Limb (tissue), 2 donors: ENCODE results near the gene CACNA2D3.

Source experiments
- DNase-seq, 2 donors: peaks; one replicate each; pipeline ENCODE4 v3.0.0-alpha.2; 2016; ENCODE audit errors: extremely low spot score in 2 of 2

The CACNA2D3 gene

GRCh38 chr3:54871867-54872266 lies 749.5 kb downstream of the CACNA2D3 start:
- DNase-seq, result no peak

DNA sequence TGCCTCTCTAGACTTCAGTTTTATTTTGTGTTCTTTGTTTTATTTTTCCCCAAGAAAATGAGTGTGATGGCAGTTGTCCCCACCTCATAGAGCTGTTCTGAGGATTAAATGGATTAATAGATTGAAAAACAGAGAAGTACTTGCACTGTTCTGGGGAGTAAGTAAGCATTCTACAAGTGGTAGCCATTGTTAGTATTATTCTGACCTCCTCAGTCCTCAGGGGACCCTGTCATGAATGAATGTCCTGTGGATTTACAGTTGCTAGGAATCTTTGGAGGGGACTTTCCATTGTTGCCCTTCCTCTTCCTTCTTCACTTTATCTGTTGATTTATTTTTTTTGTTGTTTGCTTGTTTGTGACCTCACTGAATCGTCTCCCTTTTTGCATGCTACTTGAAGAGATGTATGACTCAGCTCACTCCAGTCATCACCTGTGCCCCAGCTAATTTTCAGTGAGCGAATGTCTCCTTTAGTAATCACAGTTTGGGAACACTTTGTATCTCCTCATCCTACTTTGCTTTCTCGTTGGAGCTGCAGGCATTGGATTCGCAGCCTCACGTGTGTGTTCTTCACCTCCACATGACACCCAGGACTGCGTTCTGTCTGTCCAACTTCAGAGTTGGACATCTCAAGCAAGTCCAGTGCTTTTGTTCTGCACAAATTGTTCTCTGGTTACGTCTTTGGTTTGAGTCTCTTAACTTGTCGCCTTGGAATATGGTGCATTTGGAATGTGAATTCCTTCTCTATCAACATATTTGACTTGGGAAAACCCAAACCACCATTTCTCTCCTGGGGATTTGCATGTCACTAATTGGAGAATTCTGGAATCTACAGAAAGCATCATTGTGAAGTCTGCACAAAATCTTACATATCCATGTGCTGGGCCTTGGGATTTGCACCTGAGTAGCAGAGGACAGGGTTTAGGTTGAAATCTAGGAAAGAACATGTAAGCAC lies 751.0 kb downstream of the CACNA2D3 start:
- DNase-seq, result no peak

DNA sequence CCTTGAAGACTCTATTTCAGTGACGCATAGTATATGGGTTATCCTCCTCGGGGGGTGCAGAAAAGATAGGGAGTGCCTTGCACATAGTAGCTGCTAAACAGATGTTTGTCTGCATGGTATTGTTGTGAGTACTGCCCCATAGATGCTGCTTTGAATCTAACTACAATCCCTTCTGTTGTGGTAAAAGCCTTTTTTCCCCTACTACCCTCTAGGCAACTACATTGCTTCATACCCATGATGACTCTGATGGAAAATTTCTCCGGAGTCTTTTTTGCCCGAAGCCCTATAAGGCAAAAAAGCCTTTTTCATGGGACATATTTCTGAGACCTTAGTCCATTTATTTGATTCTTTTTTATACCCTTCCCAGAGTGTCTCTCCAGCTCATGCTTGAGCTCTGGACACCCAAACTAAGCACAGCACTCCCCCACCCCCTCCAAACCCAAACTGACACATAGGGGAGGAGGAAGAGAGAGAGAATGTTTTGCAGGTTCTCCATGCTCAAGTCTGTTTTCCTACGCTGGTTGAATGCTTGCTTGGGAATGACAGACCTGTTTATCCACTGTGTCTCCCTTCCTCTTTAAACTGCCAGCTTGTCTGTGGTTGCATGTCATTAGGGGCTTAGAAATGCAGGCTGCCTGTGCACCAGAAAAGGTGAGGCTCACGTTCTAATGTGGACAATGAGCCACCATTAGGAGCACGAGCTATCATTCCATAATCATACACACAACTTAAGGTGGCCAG lies 752.6 kb downstream of the CACNA2D3 start:
- no peak for DNase-seq

GRCh38 chr3:54875596-54876268 lies 753.4 kb downstream of the CACNA2D3 start:
- DNase-seq, result no peak

GRCh38 chr3:54876694-54877093 lies 754.3 kb downstream of the CACNA2D3 start:
- DNase-seq, result no peak

GRCh38 chr3:54877730-54878129 lies 755.4 kb downstream of the CACNA2D3 start:
- DNase-seq, result no peak

DNA sequence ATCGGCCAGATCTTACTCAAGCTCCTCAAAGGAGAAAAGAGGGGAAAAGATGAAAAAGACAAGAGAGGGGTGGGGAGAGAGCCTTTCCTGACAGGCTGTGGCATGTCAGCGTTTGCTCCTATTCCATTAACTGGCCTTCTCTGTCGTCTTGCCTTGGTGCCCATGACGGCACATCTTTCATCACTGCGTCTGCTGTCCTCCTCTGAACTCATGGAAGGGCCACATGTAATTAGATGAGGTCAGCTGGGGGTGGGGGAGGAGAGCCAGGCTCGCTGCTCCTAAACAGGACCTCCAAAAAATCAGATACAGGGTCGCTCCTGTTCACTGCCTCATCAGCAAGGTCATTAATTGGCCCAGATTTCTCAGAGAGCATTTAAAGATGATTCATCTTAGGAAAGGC lies 755.8 kb downstream of the CACNA2D3 start:
- DNase-seq, result no peak

DNA sequence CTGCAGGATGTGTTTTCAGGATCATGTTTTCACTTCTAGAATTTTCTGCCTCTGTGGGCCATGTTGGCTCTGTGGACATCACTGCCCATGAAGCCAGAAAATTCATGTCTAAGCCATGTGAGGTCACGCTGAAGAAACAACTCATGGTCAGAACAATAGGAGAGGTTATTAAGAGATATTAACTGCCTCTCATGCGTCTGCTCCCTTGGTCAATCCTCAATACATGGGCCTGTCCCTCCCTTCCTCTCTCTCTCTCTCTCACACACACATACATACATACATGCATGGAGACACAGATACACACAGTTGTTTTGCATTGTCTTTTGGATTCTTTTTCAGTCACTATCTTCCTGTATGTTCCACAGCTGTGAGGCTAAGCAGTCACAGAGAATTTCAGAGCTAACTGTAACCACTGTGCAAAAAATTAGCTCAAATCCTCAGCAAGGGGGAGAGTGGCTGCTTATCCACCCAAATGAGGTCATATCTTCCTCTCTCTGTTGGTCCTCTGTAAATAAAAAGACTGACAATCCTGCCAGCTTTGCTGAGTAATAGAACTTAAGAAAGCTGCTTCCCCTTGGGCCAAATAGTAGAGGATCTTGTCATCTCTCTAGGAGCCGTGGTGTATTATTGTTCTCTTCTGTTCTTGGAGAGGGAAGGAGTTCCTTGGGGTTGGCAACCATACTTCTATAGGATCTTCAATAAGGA lies 759.9 kb downstream of the CACNA2D3 start:
- peak in 1 of 2 donors; percentile 56 for DNase-seq

- DNase-seq, result no peak
Measured at GRCh38 chr3:54888162-54888561, 765.8 kb downstream of the CACNA2D3 start.

- no peak for DNase-seq
Measured at GRCh38 chr3:54888873-54889272, 766.5 kb downstream of the CACNA2D3 start.

GRCh38 chr3:54889731-54890130 lies 767.4 kb downstream of the CACNA2D3 start:
- no peak for DNase-seq

DNA sequence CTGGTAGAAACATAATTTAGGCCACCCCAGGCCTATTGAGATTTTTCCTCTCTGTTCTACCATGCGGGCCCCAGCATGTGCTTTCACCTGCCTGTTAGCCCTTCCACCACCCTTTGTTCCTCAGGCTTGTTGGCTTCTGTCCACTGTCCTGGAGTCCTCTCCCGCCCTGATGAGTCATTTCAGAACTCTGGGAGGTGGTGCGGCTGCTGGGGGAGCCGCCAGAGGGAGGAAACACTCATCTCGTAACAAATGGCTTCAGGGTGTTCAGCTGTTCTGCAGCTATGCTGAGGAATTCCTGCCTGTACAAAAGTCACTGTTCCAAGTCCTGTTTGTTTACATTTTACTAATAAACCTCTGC lies 769.2 kb downstream of the CACNA2D3 start:
- peak; percentile 73 to 82 for DNase-seq

- DNase-seq, result no peak
Measured at GRCh38 chr3:54892168-54892567, 769.8 kb downstream of the CACNA2D3 start.

GRCh38 chr3:54895613-54896012 lies 773.3 kb downstream of the CACNA2D3 start:
- no peak for DNase-seq

- DNase-seq, result no peak
Measured at GRCh38 chr3:54897028-54897711, 774.8 kb downstream of the CACNA2D3 start.

GRCh38 chr3:54899273-54899672 lies 776.9 kb downstream of the CACNA2D3 start:
- DNase-seq, result no peak

GRCh38 chr3:54900838-54901591 lies 778.7 kb downstream of the CACNA2D3 start:
- DNase-seq, result no peak

DNA sequence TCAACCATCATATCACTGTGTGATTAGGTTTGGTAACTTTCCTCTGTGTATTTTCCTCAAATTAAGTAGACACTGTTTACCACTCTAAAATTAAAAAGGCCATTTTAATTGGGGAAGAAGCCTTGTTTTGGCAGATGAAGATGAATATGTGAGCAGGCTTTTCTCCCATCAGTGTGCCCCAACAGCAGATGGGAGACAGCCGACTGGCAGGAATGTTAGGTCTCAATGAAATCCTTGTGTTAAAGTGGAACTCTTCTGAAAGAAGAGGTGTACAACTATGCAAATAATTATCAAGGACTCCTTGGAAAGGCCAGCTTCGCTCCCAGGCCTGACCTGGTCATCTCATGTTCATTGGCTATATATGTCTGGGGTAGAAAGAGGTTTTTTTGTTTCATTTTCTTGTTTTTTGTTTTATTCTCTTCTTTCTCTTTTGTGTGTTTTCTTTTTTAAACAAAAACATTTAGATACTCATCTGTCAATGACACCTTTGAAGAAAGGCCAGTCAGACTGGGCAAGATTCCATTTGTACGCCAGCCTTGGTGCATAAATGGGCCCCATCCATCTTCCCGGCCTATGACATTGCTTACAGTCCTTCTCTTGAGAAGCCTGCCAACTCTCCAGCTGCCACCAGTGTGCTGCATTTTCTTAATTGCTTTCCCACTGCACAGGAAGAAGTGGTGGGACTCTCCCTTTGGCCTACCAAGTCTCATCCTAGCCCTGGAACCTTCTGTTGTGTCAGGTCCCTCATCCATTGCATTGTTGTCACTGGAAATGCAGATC lies 779.7 kb downstream of the CACNA2D3 start:
- no peak for DNase-seq

GRCh38 chr3:54905261-54905888 lies 783.0 kb downstream of the CACNA2D3 start:
- no peak for DNase-seq
